ENCODE results near the gene OSBPL6. TPM values are rescaled to one million over a fixed set of nuclear protein-coding genes. Genes with fewer than 3 reads are reported as not detected.

The OSBPL6 gene
- total RNA-seq, 1 donor from 2014 or later: 6.3 TPM

- no peak for DNase-seq (ENCODE audit: low spot score)
These were observed 242.3 kb downstream of the OSBPL6 start for GRCh38 chr2:178436662-178437061.

DNA sequence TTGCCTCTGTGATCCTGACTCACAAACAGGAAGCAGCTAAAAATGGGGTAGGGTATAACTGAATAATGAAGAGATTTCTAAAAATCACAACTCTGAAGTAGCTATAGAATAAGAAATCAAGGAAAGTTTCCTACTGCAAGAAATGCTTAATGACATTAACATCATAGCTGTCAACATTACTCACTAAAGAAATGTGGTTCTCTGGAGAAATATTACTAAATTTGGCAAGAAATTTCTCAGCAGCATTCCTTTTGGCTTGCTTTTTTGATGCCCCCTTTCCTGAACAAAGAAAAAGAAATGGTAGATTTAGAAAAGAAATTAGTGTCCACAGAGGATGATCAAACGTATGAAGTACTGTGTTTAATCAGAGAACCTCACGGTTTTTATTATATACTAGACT is 247.1 kb downstream of the OSBPL6 start:
- DNase-seq (ENCODE audit: low spot score): no peak

DNA sequence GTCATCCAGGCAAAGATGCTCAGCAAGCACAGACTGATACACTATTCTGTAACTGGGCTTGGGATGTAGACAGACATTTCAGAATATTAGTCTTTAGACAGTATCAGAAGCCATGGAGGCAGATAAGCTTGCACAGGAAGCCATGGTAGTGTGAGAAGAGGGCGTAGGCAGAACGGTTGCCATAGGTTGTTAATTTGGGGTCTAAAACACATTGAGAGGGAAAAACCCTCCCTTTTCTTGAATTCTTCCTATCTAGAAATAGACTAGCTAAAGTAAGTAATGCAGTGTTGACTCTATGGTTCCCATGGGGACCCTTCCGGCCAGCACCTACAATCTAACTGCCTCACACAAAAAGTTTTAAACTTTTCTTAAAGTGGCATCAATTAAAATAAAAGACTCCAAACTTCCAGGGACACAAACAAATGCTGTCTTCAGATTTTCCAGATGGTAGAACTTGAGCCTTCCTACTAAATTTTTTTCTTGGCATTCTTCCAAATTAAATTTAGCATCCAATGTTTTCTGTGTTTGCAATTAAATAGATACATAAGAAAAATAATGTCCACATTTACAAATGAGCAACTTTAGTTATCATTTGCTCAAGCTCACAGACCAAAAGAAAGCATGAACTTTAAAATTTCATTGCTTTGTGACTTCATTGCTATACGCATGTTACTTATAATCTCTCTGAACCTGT is 254.8 kb downstream of the OSBPL6 start:
- no peak for DNase-seq (ENCODE audit: low spot score)

DNA sequence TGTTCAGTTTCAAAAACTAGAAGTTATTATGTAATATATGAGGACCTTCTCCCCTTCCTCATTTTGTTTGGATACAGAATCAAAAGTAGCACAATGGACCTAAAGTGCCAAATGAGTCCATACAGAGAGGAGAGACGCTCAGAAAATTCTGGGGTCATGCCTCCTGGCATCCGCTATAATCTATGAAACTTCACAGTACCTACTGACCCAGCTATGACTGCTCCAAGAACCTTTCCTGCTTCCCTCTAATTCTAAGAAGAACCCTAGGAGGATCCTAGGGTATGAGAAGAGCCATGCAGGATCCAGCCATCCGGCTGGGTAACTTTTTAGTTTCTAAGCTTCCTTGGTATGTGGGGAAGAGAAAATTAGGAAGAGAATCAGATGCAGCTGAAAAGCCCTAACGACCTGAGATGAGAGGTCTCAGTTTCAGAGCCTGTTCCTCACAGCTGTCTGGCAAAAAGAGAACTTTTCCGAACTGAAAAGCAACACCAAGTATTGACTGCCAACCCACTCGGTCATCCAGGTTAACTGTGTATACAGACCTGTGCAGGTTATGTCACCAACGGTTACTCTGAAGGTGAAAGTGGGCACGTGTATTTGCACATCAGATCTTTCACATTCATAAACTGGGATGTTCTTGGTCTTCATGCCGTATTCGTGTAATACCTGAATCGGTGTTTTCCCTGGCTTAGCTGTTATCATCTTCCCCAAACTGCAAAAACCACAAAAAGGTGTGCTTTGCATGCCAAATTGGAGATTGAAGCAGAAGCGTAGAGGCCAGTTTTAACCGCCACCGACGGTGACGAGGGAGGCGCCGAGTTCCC is 255.6 kb downstream of the OSBPL6 start:
- no peak for DNase-seq (ENCODE audit: low spot score)

DNA sequence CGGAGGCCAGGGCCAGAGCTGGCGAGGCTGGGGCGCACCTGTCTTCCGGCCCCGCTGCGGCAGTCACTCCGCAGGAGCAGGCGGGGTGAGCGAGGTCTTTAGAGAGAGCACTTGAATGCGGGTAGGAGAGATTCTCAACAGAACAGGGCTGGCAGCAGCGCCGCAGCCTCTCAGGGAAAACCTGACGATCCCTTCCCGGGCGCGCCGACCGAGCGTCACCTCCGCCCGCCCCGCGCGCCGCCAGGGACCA is 256.1 kb downstream of the OSBPL6 start:
- no peak for DNase-seq (ENCODE audit: low spot score)

GRCh38 chr2:178450774-178451525 is 256.6 kb downstream of the OSBPL6 start, which contains the start of the genes PJVK and PRKRA:
Gene PJVK (plus strand): TSS chr2:178451378. CDS start chr2:178453410, 2,032 bp downstream.
Gene PRKRA (minus strand): TSS chr2:178451175. CDS start chr2:178451030, 145 bp downstream.
- peak; percentile 97 for DNase-seq (ENCODE audit: low spot score)

- no peak for DNase-seq (ENCODE audit: low spot score)
These were observed 258.0 kb downstream of the OSBPL6 start for GRCh38 chr2:178452334-178452733.

Other genes starting within 250 kb of the OSBPL6 start
- 2.8 TPM for gene PDE11A, start 121.7 kb upstream of the OSBPL6 start, total RNA-seq
- 9.3 TPM for gene RBM45, start 82.1 kb upstream of the OSBPL6 start, total RNA-seq

Data from mucosa of gallbladder (tissue), 1 donor.